NCI-H1694 (cell line): ENCODE measurements around the gene GPR35.

Experiments used
- DNase-seq: peaks from one replicate; lab custom pipeline; 2025; lab: John Stamatoyannopoulos, UW

Gene GPR35

DNA sequence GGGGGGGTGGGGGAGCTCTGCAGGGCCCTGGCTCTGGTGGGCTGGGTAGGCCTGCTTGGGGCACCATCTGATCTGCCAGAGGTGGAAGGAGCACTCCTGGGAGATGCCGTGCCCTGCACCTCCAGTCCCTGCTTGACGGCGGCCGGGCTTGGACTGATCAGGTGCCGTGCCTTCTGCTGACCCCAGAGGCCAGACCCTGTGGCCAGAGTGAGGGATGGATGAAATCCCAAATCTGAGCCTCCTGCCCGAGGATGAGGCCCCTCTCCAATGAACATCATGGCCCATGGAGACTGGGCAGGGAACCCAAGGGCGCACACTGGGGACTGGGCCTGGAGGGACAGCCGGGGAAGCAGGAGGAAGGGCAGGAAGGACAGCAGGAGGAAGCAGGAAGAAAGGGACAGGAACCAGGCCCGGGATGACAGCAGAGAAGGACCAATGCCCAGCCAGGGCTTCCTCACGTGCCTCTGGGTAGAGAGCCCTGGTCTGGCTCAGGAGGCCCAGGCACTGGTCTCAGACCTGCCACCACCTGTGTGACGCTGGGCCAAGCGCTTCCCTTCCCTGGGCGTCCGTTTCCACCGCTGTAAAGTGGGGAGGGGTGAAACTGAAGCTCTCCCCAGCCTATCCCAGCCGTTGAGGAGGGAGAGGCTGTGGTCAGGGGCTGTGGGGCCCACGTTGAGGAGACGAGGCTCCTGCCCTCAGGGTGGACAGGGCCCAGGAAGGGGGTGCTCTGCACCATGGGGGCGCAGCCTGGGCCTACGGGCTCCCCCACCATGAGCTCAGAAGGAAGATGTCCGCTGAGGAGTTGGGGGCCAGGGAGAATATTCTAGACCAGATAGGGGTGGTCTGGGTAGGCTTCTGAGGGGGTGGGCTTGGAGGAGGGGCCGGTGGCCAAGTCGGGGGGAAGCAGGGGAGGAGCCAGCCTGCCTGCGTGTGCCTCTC lies 1.0 kb upstream of the GPR35 start:
- no peak for DNase-seq

DNA sequence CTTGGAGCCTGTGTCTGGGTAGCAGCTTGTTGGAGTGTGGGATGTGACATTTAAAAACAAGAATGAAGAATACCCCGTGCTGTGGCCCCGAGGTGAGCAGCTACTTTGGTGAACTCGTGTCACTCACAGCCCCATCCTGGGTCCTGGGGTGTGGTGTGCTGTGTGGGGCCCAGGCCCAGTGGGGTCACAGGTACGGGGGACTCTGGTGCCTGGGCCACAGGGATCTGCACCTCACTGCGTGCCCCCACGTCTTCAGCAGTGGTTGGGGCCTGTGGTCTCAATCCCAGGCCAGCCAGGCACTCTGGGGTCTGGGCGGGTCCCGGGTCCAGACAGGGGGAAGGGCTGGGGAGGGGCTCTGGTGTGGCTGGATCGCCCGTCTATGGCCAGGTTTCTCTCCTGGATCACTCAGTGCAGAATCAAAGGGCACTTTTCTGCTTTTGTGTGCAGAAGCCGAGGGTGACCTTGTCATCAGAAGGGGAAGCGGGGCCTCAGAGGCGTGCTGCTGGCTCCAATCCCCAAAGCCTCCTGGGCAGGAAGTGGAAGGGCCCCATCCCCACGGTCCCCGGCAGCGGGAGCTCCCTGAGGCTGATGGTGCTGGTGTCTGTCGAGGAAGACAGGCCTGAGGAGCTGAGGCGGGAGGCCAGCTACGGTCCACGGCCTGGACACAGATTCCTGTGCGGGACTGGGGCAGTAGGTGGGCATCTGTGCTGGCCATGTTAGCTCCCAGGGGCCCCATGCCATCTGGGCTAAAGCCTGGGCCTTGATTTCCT lies 1.4 kb downstream of the GPR35 start:
- no peak for DNase-seq

DNA sequence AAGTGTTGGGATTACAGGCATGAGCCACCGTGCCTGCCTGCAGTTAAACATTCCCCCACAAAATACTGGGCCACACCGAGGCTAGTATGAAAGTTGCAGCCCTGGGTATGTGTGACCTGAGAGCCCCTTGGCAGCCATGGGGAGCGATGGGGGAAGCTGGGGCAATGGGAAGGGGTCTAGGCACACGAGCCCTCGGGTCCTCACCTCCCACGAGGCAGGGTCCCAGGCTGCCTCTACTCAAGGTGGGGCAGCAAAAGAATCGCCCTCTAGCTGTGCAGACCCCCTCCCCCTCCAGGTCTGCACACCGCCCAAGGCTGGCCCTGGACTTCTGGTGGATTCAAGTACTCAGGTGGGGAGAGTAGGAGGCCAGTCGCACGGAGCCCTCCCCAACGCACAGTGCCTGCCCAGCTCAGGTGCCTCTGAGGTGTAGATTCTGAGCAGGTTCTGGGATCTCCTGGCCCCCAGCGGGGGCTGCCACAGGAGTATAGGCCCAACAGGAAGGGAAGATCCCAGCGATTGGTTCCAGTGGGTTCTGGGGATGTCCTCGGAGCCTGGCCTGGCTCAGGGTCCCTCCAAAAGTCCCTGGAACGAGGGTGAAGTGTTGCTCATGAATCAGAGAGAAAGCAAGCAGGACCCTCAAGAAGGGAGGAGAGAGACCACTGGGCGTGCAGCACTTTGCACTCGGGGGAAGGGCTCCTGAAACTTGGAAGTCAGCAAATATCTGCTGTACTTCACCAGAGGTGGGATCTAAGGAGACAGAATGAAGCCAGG lies 2.6 kb downstream of the GPR35 start:
- no peak for DNase-seq

DNA sequence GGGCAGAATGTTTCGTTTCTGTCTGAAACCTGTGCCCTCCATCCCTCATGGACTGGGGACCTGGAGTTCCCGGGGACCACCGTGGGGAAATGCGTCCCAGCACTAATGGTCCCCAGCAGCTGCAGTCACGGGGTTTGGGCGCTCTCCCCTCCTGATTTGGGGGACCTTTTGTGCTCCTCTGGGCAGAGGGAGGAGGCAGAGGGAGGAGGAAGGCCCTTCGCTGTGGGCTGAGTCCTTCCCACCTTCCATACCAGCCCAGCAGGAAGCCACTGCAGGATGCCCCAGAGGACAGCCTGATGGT lies 3.2 kb downstream of the GPR35 start:
- no peak for DNase-seq

DNA sequence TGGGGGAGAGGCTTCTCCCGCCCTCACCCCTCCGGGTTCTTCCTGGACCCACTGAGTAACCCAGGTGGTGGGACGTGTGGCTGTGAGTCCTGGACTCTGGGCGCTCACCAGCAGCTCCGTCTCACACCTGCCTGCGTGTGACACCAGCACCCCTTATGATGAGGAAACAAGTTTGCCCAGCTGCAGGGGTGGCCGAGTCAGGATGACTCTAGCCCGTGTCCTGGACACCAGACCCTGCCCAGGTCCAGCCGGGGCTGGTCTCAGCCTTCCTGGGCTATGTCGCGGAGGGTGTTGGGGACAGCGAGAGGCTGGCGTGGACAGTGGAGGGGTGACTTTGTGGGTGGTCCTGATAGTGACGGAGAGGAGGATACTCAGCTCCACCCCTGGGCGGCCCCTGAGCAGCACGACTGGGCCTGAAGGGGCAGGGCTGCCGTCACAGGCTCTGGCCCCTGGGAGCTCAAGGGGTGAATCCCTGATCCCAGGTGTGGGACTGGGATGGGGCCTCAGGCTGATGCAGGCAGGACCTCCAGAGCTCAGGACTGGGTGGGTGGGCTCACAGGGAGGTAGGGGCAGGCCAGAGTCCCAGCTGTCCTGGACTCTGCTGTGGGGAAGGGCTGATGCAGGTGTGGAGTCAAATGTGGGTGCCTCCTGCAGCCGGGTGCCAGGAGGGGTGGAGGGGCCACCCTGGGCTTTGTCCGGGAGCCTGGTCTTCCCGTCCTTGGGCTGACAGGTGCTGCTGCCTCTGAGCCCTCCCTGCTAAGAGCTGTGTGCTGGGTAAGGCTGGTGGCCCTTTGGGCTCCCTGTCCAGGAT lies 3.7 kb downstream of the GPR35 start:
- DNase-seq, result no peak

DNA sequence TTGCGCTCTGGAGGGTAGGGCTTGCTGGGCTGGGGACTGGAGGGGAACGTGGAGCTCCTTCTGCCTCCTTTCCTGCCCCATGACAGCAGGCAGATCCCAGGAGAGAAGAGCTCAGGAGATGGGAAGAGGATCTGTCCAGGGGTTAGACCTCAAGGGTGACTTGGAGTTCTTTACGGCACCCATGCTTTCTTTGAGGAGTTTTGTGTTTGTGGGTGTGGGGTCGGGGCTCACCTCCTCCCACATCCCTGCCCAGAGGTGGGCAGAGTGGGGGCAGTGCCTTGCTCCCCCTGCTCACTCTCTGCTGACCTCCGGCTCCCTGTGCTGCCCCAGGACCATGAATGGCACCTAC lies 4.3 kb downstream of the GPR35 start:
- no peak for DNase-seq

DNA sequence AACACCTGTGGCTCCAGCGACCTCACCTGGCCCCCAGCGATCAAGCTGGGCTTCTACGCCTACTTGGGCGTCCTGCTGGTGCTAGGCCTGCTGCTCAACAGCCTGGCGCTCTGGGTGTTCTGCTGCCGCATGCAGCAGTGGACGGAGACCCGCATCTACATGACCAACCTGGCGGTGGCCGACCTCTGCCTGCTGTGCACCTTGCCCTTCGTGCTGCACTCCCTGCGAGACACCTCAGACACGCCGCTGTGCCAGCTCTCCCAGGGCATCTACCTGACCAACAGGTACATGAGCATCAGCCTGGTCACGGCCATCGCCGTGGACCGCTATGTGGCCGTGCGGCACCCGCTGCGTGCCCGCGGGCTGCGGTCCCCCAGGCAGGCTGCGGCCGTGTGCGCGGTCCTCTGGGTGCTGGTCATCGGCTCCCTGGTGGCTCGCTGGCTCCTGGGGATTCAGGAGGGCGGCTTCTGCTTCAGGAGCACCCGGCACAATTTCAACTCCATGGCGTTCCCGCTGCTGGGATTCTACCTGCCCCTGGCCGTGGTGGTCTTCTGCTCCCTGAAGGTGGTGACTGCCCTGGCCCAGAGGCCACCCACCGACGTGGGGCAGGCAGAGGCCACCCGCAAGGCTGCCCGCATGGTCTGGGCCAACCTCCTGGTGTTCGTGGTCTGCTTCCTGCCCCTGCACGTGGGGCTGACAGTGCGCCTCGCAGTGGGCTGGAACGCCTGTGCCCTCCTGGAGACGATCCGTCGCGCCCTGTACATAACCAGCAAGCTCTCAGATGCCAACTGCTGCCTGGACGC lies 4.9 kb downstream of the GPR35 start:
- DNase-seq, result no peak

DNA sequence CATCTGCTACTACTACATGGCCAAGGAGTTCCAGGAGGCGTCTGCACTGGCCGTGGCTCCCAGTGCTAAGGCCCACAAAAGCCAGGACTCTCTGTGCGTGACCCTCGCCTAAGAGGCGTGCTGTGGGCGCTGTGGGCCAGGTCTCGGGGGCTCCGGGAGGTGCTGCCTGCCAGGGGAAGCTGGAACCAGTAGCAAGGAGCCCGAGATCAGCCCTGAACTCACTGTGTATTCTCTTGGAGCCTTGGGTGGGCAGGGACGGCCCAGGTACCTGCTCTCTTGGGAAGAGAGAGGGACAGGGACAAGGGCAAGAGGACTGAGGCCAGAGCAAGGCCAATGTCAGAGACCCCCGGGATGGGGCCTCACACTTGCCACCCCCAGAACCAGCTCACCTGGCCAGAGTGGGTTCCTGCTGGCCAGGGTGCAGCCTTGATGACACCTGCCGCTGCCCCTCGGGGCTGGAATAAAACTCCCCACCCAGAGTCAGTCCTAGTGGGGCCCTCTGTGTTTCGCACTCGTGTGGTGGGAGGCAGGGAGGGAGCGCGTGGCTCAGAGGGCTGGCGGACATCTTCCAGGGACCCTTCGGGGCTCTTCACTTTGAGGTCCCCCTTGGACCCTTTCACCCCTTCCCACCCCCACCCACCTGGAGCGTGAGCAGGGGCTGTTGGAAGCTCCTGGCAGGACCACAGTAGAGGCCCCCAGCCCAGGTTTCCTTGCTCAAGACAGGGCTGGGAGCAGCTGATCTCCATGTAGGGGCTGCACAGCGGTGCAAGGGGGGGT lies 5.7 kb downstream of the GPR35 start:
- no peak for DNase-seq

DNA sequence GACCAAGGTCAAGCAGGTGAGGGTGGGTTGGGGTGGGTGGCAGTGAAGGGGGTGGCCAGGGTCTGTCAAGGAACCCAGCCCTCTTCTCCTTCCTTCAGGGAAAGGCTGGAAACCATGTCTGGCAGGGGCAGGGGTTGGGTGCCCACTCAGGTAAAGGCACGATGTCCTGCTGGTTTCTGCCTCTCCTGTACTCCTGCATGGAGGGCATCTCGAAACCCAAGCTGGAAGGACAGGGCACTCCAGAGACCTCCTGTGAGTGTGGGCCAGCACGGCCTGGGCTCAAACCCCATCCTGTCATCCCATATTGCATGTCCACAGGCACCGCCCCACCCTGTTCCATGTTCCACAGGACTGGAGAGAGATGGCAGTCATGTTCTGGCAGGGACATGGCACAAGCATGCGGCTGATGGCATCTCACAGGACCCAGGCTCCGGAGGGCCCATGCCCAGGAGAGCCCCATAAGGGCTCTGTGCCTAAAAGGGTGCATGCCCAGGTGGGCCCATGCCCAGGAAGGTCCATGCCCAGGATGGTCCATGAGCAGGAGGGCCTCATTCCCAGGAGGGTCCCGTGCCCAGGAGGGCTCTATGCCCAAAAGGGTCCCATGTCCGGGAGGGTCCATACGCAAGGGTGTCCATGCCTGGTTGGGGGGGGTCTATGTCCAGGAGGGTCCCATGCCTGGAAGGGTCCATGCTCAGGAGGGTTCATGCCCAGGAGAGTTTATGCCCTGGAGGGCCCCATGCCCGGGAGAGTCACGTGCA lies 6.4 kb downstream of the GPR35 start:
- no peak for DNase-seq

DNA sequence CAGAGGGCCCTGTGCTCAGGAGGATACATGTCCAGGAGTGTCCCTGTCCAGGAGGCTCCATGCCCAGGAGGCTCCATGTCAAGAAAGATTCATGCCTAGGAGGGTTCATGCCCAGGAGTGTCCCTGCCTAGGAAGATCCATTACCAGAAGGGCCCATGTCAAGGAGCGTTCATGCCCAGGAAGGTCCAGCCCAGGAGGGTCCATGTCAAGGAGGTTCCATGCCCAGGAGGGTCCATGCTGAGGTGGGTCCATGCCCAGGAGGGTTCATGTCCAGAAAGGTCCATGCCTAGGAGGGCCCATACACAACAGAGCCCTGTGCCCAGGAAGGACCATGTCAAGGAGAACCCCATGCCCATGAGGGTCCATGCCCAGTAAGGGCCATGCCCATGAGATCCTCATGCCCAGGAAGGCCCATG lies 7.0 kb downstream of the GPR35 start:
- DNase-seq, result no peak

DNA sequence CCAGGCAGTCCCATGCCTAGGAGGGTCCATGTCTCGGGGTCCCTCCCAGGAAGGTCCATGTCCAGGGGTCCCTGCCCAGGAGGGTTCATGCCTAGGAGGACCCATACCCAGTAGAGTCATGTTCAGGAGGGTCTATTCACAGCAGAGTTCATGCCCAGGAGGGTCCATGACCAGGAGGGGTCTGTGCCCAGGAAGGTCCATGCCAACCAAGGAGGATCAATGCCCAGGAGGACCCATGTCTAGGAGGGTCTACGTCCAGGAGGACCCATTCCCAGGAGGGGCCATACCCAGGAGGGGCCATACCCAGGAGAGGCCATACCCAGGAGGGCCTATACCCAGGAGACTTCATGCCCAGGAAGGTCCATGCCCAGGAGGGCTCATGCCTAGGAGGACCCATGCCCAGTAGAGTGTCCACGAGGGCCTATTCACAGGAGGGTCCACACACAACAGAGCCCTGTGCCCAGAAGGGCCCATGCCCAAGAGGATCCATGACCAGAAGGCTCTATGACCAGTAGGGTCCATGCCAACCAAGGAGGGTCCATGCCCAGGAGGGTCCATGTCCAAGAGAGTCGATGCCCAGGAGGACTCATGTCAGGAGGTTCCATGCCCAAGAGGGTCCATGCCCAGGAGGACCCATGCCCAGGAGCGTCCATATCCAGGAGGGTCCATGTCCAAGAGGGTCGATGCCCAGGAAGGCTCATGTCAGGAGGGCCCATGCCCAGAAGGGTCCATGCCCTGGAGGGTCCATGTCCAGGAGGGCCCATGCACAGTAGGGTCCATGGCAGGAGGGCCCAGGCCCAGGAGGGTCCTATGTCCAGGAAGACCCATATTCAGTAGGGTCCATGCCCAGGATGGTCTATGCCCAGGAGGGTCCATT lies 10.1 kb downstream of the GPR35 start:
- DNase-seq, result no peak

DNA sequence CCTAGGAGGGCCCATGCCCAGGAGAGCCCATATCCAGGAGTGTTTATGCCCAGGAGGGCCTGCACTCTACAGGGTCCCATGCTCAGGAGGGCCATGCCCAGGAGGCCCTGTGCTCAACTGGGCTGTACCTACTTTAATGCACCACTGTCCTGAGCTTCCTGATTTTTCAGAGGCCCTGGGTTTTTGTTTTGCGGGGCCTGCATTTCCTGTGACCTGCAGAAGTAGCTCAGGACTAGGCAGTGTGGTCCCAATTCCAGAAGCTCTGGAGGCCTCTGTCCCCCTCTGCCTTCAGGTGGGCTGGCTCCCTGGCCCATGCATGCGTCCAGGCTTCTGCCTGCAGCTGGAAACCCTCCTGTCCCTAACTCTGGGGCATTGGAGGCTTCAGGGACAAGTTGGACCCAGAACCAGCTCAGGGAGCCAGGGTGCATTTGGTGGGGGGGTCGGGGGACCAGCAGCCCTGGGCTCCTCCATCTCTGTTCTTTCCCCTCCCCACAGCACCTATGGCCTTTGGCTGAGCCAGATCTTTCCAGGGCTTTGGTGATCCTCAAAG lies 10.8 kb downstream of the GPR35 start:
- no peak for DNase-seq

DNA sequence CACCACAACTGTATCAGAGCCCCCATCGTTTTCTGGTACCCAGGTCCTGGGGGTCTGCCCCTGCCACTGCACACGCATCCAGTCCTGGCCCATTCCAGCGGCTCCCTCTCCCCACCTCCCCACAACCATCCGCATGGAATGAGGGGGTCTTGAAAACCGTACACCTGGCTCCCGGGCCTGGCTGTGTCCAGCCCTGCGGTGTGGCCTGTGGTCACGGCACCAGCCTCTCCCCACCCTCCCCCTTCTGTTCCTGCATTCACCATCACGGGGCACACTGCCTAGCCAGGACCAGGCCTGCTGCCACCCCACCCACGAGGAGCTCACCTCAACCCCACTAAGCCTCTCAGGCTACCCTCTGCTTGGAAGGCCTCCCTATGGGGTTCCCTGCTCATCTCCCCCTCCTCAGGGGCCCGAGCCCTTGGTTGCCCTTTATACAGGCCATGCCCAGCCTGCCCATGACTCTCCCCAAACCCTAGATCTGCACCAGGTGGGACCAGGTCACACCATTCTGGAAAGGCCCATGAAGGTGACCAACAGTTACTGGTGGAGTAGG lies 11.4 kb downstream of the GPR35 start:
- DNase-seq, result no peak

DNA sequence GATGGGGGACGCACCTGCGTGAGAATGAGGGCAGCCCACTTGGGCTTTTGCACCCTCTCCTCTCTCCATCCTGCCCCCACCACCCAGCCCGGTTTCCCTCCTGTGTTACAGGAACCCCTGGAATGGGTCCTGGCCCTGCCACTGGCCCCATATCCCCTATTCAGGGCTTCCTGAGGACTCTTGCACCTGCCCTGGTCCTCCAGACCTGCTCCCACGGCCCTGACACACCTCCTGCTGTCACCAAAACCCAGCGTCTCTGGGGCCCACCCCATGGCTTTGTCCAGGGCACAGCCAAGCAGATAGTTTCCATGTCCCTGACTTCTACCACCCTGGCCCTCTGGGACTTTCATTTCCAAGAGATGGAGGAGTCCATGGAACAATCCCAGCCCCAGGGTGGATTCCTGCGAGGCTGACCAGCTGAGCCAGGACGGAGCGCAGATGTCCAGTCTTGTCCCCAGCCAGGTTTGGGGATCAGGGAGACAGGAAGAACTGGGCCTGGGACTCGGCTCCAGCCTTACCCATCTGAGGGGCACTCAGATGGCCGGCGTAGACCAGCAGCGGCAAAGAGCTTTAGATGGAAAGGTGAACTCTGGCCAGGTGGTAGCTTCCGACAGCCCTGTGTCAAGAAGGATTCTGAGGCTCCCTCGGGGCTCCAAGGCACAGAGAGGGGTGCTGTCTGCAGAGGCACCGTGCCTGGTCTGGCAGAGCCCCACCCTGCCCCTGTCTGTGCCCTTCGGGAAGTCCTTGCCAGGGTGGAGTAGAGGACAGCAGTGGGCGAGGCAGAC lies 12.0 kb downstream of the GPR35 start:
- DNase-seq, result no peak

DNA sequence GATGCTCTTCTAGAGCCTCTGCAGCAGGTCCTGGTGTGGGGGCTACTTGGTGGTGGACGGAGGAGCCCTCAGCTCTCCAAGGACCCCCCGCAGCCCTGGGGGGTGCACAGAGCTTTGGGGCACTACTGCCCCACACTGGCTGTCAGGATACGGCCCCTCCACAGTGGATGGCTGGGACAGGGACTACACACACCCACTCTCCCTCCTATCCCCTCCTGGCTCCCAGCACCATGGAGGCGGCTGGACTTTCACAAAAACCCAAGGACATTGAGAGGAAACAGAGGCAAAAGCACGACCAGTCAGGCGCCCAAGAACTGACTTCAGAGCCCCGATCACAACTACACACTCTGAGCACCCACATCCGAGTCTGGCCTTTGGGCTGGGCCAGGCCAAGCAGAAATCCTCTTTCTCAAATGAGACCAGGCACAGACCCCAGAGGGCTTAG lies 12.6 kb downstream of the GPR35 start:
- no peak for DNase-seq

DNA sequence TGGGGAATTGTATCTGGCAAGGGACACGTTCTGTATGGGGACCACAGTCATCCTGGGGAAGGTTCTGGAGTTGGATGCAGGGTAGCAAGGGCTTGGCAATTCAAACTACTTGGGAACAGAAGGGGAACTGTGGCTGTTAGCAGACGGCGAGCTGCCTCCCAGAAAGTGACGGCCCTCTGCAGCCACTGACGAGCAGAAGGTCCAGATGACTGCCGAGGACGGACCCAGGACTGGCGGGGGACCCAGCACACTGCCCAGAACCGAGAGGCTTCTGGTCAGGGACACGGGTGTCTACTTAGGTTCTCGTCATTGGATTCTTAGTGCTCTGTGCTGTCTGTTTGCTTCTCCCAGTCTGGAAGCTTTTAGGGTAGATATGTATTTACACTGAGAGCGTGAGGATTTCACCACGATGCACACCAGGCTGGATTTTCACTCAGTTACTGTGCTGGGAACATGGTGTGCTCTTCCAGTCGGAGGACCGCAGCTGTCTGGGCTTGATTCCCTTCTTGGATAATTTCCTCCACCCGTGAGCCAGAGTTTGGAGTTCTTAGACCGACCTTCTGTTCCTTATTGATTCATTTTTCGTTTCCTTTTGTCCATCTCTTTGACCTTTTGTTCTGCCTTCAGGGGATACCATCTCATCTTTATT lies 13.4 kb downstream of the GPR35 start:
- DNase-seq, result no peak

DNA sequence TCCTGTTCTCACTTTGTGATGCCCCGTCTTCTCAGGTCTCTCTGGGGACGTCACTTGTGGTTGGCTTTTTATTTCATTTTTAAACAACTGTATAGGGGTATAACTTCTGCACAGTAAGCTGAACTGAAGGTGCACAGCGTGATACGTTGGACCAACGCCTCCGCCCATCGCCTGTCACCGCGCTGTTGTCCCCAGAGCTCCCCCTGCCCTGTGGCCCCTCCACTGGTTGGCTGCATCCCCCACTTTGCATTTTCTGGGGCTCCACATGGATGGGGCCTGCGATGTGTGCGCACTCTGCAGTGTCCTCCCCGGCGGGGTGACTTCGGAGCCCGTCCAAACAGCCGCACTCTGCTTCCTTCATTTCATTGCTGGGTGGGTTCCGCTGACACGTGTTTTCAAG lies 14.3 kb downstream of the GPR35 start:
- DNase-seq, result no peak
